GM12878 (cell line): ENCODE results near the gene RACK1. TPM values are rescaled to one million over a fixed set of nuclear protein-coding genes. Genes with fewer than 3 reads are reported as not detected.

ENCODE experiments used
- BHLHE40 ChIP-seq, 2 experiments: fragments of 450-650 bp in 1 of 2; IDR thresholded peaks; 2 replicates each; pipeline ENCODE4 v1.6.1; 2011 to 2017; ENCODE audit warnings: low read depth in 2 of 2, borderline replicate concordance in 1 of 2, improper control_type of control experiment in 1 of 2, low read length in 1 of 2, mild to moderate bottlenecking in 1 of 2
- BMI1 ChIP-seq: fragments of 450-650 bp; IDR thresholded peaks from 2 replicates; pipeline ENCODE4 v1.6.1; 2016; ENCODE audit warnings: mild to moderate bottlenecking, moderate library complexity, borderline replicate concordance
- BRCA1 ChIP-seq: IDR thresholded peaks from 2 replicates; pipeline ENCODE4 v1.6.1; 2011; ENCODE audit warnings: low read depth, low read length, improper control_type of control experiment
- E4F1 ChIP-seq: fragments of 450-650 bp; IDR thresholded peaks from 2 replicates; pipeline ENCODE4 v1.6.1; 2018; ENCODE audit warnings: borderline replicate concordance, mild to moderate bottlenecking; ENCODE audit not compliant: partially characterized antibody
- EGR1 ChIP-seq, 2 experiments: IDR thresholded peaks; 1 replicate in 1 of 2; 2 replicates in 1 of 2; pipeline ENCODE4 v1.6.1; 2011 to 2012; ENCODE audit warnings: low read depth in 2 of 2, low read length in 2 of 2, borderline replicate concordance in 1 of 2, mild to moderate bottlenecking in 1 of 2, moderate library complexity in 1 of 2
- HSF1 ChIP-seq: fragments of 150-350 bp; IDR thresholded peaks from 2 replicates; pipeline ENCODE4 v1.6.1; 2014; ENCODE audit warnings: mild to moderate bottlenecking, low read depth, low read length
- MTA2 ChIP-seq: fragments of 450-650 bp; IDR thresholded peaks from 2 replicates; pipeline ENCODE4 v1.6.1; 2016; ENCODE audit warnings: low read depth, mild to moderate bottlenecking, moderate library complexity
- MXI1 ChIP-seq: fragments of 150-350 bp; IDR thresholded peaks from 2 replicates; pipeline ENCODE4 v1.6.1; 2011; ENCODE audit warnings: low read depth, mild to moderate bottlenecking, inconsistent platforms, low read length, improper control_type of control experiment
- NFIC ChIP-seq: IDR thresholded peaks from 2 replicates; pipeline ENCODE4 v1.6.1; 2012; ENCODE audit warnings: low read depth, mild to moderate bottlenecking, inconsistent platforms, low read length, moderate library complexity
- NFYA ChIP-seq: IDR thresholded peaks from 2 replicates; pipeline ENCODE4 v1.6.1; 2011; ENCODE audit warnings: low read depth, mild to moderate bottlenecking, low read length, improper control_type of control experiment, borderline replicate concordance
- PAX5 ChIP-seq: IDR thresholded peaks from 2 replicates; pipeline ENCODE4 v1.6.1; 2011; ENCODE audit warnings: low read depth, low read length, borderline replicate concordance
- RB1 ChIP-seq: fragments of 450-650 bp; formaldehyde crosslinking; IDR thresholded peaks from 2 replicates; pipeline ENCODE4 v1.6.1; 2017; ENCODE audit warnings: mild to moderate bottlenecking, borderline replicate concordance
- SIN3A ChIP-seq: IDR thresholded peaks from 2 replicates; pipeline ENCODE4 v1.6.1; 2012; ENCODE audit warnings: low read depth, low read length, improper control_type of control experiment
- SKIL ChIP-seq: fragments of 450-650 bp; IDR thresholded peaks from 2 replicates; pipeline ENCODE4 v1.6.1; 2017; ENCODE audit warnings: mild to moderate bottlenecking, low read depth, inconsistent platforms; ENCODE audit not compliant: poor library complexity, severe bottlenecking
- TCF7 ChIP-seq: IDR thresholded peaks from 2 replicates; pipeline ENCODE4 v1.6.1; 2014; ENCODE audit warnings: antibody characterized with exemption, borderline replicate concordance
- ZNF217 ChIP-seq: fragments of 450-650 bp; IDR thresholded peaks from 2 replicates; pipeline ENCODE4 v1.6.1; 2017; ENCODE audit warnings: antibody characterized with exemption, mild to moderate bottlenecking
- ZNF384 ChIP-seq: IDR thresholded peaks from 2 replicates; pipeline ENCODE4 v1.6.1; 2012; ENCODE audit warnings: low read depth, mild to moderate bottlenecking, low read length, improper control_type of control experiment, borderline replicate concordance
- ZNF592 ChIP-seq: fragments of 450-650 bp; IDR thresholded peaks from 2 replicates; pipeline ENCODE4 v1.6.1; 2017; ENCODE audit warnings: mild to moderate bottlenecking, moderate library complexity
- polyA plus RNA-seq, 11 experiments: library from polyadenylated mRNA; depleted of rRNA in 4 of 11; unstranded in 6 of 11; stranded (reverse) in 5 of 11; fragments of >200 nt; fragmentation: Nextera tagmentation in 4 of 11; fragmentation: Illumina TruSeq in 1 of 11; extraction: Ambion mirVana in 4 of 11; extraction: Trizol in 1 of 11; gene quantifications; 1 replicate in 1 of 11; 2 replicates in 10 of 11; pipeline versions ENCODE4 v1.2.1 to v1.2.3, GENCODE V29; 2011 to 2016; ENCODE audit warnings: inconsistent platforms in 2 of 11, missing spikeins in 2 of 11, low read depth in 1 of 11
- total RNA-seq, 4 experiments: library from RNA; depleted of rRNA in 3 of 4; stranded (reverse); fragments of >200 nt in 3 of 4; fragmentation: Illumina TruSeq in 1 of 4; extraction: Trizol in 1 of 4; gene quantifications; 2 replicates each; pipeline versions ENCODE4 v1.2.1 to v1.2.3, GENCODE V29; 2013 to 2021

RACK1 gene
- total and polyA plus RNA-seq, 10 of the 15 experiments (the other 5 are each of a cell fraction or from before 2014, with no cell fraction given), result 1,365 to 6,584 (median 4,167) TPM

- TF ChIP-seq ZNF592, result no peak
- peak; percentile 76 for TF ChIP-seq BRCA1
- no peak for TF ChIP-seq BMI1
- TF ChIP-seq NFIC, result no peak
- TF ChIP-seq TCF7, result no peak
- no peak for TF ChIP-seq PAX5
- no peak for TF ChIP-seq SKIL
- TF ChIP-seq RB1, result peak; percentile 36; the same call in 1 of the 2 replicates
- peak; percentile 90 for TF ChIP-seq MXI1
- peak; percentile 42 for TF ChIP-seq E4F1
- no peak for TF ChIP-seq NFYA
- peak in 1 of 2 experiments; percentile 94; a peak in 2 of 3 replicates for TF ChIP-seq EGR1 (IDR thresholded peaks at IDR 0.05; ENCODE audit: borderline replicate concordance in 1 of 2, low read depth in 2 of 2, low read length in 2 of 2)
- TF ChIP-seq MTA2, result peak; percentile 40; the same call in 1 of the 2 replicates
- TF ChIP-seq HSF1, result no peak
- TF ChIP-seq BHLHE40 (IDR thresholded peaks at IDR 0.05; ENCODE audit: borderline replicate concordance in 1 of 2, low read depth in 2 of 2, low read length in 1 of 2), result peak in 1 of 2 experiments; percentile 35; a peak in 1 of 4 replicates
- 0 out of 2 replicates have a peak, but pooled peaks have one; percentile 40 for TF ChIP-seq ZNF384
- no peak for TF ChIP-seq ZNF217
- no peak for TF ChIP-seq SIN3A
These were observed 2.8 kb upstream of the RACK1 start (continued) for GRCh38 chr5:181246276-181247049.
